ENCODE measurements around the gene SDR42E1. TPM values are rescaled to one million over a fixed set of nuclear protein-coding genes. Genes with fewer than 3 reads are reported as not detected.
"Not testable (repeated sequence)": the region's sequence is repeated elsewhere in the genome, so short reads cannot be mapped to it uniquely, and the experiment has no call there.

Gene SDR42E1
- polyA plus RNA-seq, 2 donors = 2.3 to 3.6 TPM

DNA sequence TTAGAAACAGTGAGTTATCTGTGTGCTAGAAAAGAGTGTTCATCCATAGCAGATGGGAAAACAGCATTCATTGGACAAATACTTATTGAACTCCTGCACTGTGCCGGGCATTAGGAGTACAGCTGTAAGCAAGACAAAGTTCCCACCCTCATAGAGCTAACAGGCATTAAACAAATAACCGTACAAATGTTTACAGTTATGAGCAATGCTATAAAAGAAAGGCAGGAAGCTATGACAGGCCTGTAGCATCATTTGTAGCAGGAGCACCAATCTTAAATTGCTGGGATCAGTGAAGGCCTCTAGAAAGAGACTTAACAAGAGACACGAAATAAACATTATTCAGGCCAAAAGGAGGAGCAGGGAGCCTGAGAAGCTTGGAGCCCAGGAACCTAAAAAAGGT, 15.6 kb downstream of the SDR42E1 start:
- 60 to 70% methylated on average over 3 of the region's 3 CpGs for WGBS, 2 donors
- H3K27ac ChIP-seq (ENCODE audit: low read depth in 2 of 2, low read length in 1 of 2) = no peak overlapping the region
- H3K9me3 ChIP-seq (ENCODE audit: control insufficient read depth in 2 of 2, insufficient read depth in 1 of 2, low read depth in 1 of 2, low read length in 1 of 2) = peaks cover 0 to 4% of the 10 kb centered on the region in 2 donors
- H3K4me1 ChIP-seq (ENCODE audit: control insufficient read depth in 2 of 2, insufficient read depth in 2 of 2, low read length in 1 of 2) = no peaks in the 10 kb centered on the region
- peaks cover 6% of the 10 kb centered on the region in 2 donors for H3K36me3 ChIP-seq (ENCODE audit: control insufficient read depth in 2 of 2, insufficient read depth in 2 of 2, low read length in 1 of 2)
- no peaks in the 10 kb centered on the region for H3K27me3 ChIP-seq (ENCODE audit: control insufficient read depth in 1 of 2, insufficient read depth in 2 of 2, low read length in 2 of 2)
- no peak overlapping the region for H3K4me3 ChIP-seq (ENCODE audit: low read depth in 1 of 2, low read length in 2 of 2)

DNA sequence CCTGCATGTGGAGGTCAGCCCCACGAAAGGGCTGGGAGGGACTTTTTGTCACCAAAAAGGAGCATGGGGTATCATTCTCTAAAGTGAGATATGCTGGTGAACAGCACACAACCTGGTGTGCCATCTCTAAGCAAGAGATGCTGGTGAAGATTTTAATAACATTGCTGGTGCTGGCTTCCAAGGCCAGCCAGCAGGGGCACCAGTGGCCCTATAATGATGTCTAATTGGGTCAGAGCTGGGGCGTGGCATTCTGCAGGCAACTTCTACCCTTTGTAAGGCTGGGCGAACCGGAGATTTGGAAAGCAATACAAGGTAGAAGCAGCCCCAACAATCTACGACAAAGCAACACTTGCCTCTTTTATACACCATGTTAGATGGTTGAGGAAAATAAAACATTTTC, 16.8 kb downstream of the SDR42E1 start:
- 84 to 89% methylated on average over 5 of the region's 5 CpGs for WGBS, 2 donors

GRCh38 chr16:81992859-81993258, 18.4 kb downstream of the SDR42E1 start:
- Histone ChIP-seq H3K36me3 (ENCODE audit: control insufficient read depth in 2 of 2, insufficient read depth in 2 of 2, low read length in 1 of 2) (no peaks in the 10 kb centered on the region), H3K4me3 (ENCODE audit: low read depth in 1 of 2, low read length in 2 of 2) (no peak overlapping the region), H3K4me1 (ENCODE audit: control insufficient read depth in 2 of 2, insufficient read depth in 2 of 2, low read length in 1 of 2) (no peaks in the 10 kb centered on the region), H3K9me3 (ENCODE audit: control insufficient read depth in 2 of 2, insufficient read depth in 1 of 2, low read depth in 1 of 2, low read length in 1 of 2) (no peaks in the 10 kb centered on the region), H3K27me3 (ENCODE audit: control insufficient read depth in 1 of 2, insufficient read depth in 2 of 2, low read length in 2 of 2) (no peaks in the 10 kb centered on the region), H3K27ac (ENCODE audit: low read depth in 2 of 2, low read length in 1 of 2) (no peak overlapping the region)
- 76 to 78% methylated on average over 3 of the region's 3 CpGs for WGBS, 2 donors

More for the DNA sequence above, 16.8 kb downstream of the SDR42E1 start:
- Histone ChIP-seq H3K27me3 (ENCODE audit: control insufficient read depth in 1 of 2, insufficient read depth in 2 of 2, low read length in 2 of 2) (no peaks in the 10 kb centered on the region), H3K4me3 (ENCODE audit: low read depth in 1 of 2, low read length in 2 of 2) (no peak overlapping the region), H3K9me3 (ENCODE audit: control insufficient read depth in 2 of 2, insufficient read depth in 1 of 2, low read depth in 1 of 2, low read length in 1 of 2) (peaks cover 0 to 3% of the 10 kb centered on the region in 2 donors), H3K27ac (ENCODE audit: low read depth in 2 of 2, low read length in 1 of 2) (no peak overlapping the region), H3K36me3 (ENCODE audit: control insufficient read depth in 2 of 2, insufficient read depth in 2 of 2, low read length in 1 of 2) (peaks cover 0 to 4% of the 10 kb centered on the region in 2 donors), H3K4me1 (ENCODE audit: control insufficient read depth in 2 of 2, insufficient read depth in 2 of 2, low read length in 1 of 2) (no peaks in the 10 kb centered on the region)

DNA sequence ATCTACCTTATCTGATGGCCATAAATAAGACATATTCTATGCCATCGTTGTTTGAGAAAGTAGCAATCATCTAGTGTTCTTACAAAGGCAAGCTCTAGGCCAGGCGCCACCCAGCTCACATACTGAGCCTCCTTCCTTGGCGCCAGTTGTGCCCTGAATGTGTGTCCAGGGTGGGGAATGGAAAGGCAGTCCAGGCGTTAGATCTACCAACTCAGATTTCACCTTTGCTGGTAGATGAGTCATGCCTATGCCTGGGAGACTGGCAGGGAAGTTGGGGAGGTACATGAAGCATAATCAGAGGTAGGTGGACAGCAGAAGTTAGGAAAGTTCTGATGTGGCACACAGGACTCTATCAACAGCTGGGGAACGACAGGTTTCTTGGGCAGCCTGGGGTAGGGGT, 23.6 kb downstream of the SDR42E1 start:
- peaks cover 0 to under 1% of the 10 kb centered on the region in 2 donors for H3K27me3 ChIP-seq (ENCODE audit: control insufficient read depth in 1 of 2, insufficient read depth in 2 of 2, low read length in 2 of 2)
- no peak overlapping the region for H3K4me3 ChIP-seq (ENCODE audit: low read depth in 1 of 2, low read length in 2 of 2)
- H3K36me3 ChIP-seq (ENCODE audit: control insufficient read depth in 2 of 2, insufficient read depth in 2 of 2, low read length in 1 of 2) = no peaks in the 10 kb centered on the region
- WGBS, 2 donors = 71 to 84% methylated on average over 5 of the region's 5 CpGs
- no peak overlapping the region for H3K27ac ChIP-seq (ENCODE audit: low read depth in 2 of 2, low read length in 1 of 2)
- H3K4me1 ChIP-seq (ENCODE audit: control insufficient read depth in 2 of 2, insufficient read depth in 2 of 2, low read length in 1 of 2) = no peaks in the 10 kb centered on the region
- H3K9me3 ChIP-seq (ENCODE audit: control insufficient read depth in 2 of 2, insufficient read depth in 1 of 2, low read depth in 1 of 2, low read length in 1 of 2) = no peaks in the 10 kb centered on the region

DNA sequence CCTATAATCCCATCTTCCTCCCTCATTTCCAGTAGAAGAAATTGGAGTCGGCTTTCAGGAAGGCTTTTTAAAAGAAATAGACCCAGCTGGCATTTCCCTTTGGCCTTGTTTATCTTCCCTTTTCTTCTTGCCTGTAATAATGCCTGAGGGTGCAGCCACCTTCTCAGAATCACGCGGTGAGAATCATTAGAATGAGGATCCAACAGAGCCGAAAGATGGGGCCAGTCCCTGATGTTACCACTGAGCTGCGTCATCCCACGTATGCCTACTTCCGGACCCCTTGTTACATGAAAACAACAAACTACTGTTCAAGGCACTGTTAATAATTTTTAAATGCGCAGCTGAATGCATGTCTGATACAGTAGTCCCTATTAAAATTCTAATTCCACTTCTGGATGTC, 24.1 kb downstream of the SDR42E1 start:
- H3K4me1 ChIP-seq (ENCODE audit: control insufficient read depth in 2 of 2, insufficient read depth in 2 of 2, low read length in 1 of 2) = no peaks in the 10 kb centered on the region
- no peaks in the 10 kb centered on the region for H3K36me3 ChIP-seq (ENCODE audit: control insufficient read depth in 2 of 2, insufficient read depth in 2 of 2, low read length in 1 of 2)
- H3K4me3 ChIP-seq (ENCODE audit: low read depth in 1 of 2, low read length in 2 of 2) = no peak overlapping the region
- H3K9me3 ChIP-seq (ENCODE audit: control insufficient read depth in 2 of 2, insufficient read depth in 1 of 2, low read depth in 1 of 2, low read length in 1 of 2) = no peaks in the 10 kb centered on the region
- H3K27me3 ChIP-seq (ENCODE audit: control insufficient read depth in 1 of 2, insufficient read depth in 2 of 2, low read length in 2 of 2) = peaks cover 0 to 2% of the 10 kb centered on the region in 2 donors
- no peak overlapping the region for H3K27ac ChIP-seq (ENCODE audit: low read depth in 2 of 2, low read length in 1 of 2)
- WGBS, 2 donors = 85 to 91% methylated on average over 8 of the region's 8 CpGs

- H3K4me1 ChIP-seq (ENCODE audit: control insufficient read depth in 2 of 2, insufficient read depth in 2 of 2, low read length in 1 of 2); H3K27ac ChIP-seq (ENCODE audit: low read depth in 2 of 2, low read length in 1 of 2); H3K27me3 ChIP-seq (ENCODE audit: control insufficient read depth in 1 of 2, insufficient read depth in 2 of 2, low read length in 2 of 2); H3K36me3 ChIP-seq (ENCODE audit: control insufficient read depth in 2 of 2, insufficient read depth in 2 of 2, low read length in 1 of 2); H3K9me3 ChIP-seq (ENCODE audit: control insufficient read depth in 2 of 2, insufficient read depth in 1 of 2, low read depth in 1 of 2, low read length in 1 of 2); H3K4me3 ChIP-seq (ENCODE audit: low read depth in 1 of 2, low read length in 2 of 2): not testable (repeated sequence)
- 84 to 86% methylated on average over 21 to 26 of the region's 26 CpGs for WGBS, 2 donors
Measured at GRCh38 chr16:81977335-81977942, 33.8 kb downstream of the SDR42E1 start.

GRCh38 chr16:81975637-81976036, 35.6 kb downstream of the SDR42E1 start:
- Histone ChIP-seq H3K27ac (ENCODE audit: low read depth in 2 of 2, low read length in 1 of 2) (no peak overlapping the region), H3K36me3 (ENCODE audit: control insufficient read depth in 2 of 2, insufficient read depth in 2 of 2, low read length in 1 of 2) (no peaks in the 10 kb centered on the region), H3K4me1 (ENCODE audit: control insufficient read depth in 2 of 2, insufficient read depth in 2 of 2, low read length in 1 of 2) (no peaks in the 10 kb centered on the region), H3K9me3 (ENCODE audit: control insufficient read depth in 2 of 2, insufficient read depth in 1 of 2, low read depth in 1 of 2, low read length in 1 of 2) (peaks cover 0 to 6% of the 10 kb centered on the region in 2 donors), H3K4me3 (ENCODE audit: low read depth in 1 of 2, low read length in 2 of 2) (no peak overlapping the region), H3K27me3 (ENCODE audit: control insufficient read depth in 1 of 2, insufficient read depth in 2 of 2, low read length in 2 of 2) (no peaks in the 10 kb centered on the region)
- WGBS, 2 donors = 42 to 59% methylated on average over 1 of the region's 1 CpG

DNA sequence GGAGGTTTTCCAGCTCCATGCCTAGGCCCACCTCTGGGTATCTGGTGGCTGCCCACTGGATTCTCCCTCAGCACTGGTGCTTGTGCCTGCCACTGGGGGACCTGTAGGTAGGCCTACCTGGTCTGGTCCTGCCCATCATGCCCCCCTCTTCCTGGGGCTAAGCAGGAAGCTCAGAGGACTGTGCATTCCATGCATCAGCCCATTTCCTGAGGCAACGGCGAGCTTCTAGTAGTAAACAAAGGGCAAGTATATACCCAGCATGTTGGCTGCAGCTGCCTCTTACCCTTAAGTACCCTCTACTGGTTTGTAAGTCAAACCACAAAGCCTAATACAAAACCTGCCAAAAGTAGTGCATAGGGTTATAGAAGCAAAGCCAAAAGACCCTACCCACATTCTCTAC, 37.5 kb downstream of the SDR42E1 start:
- Histone ChIP-seq H3K4me3 (ENCODE audit: low read depth in 1 of 2, low read length in 2 of 2) (no peak overlapping the region), H3K9me3 (ENCODE audit: control insufficient read depth in 2 of 2, insufficient read depth in 1 of 2, low read depth in 1 of 2, low read length in 1 of 2) (peaks cover 0 to 6% of the 10 kb centered on the region in 2 donors), H3K27ac (ENCODE audit: low read depth in 2 of 2, low read length in 1 of 2) (no peak overlapping the region), H3K27me3 (ENCODE audit: control insufficient read depth in 1 of 2, insufficient read depth in 2 of 2, low read length in 2 of 2) (no peaks in the 10 kb centered on the region), H3K4me1 (ENCODE audit: control insufficient read depth in 2 of 2, insufficient read depth in 2 of 2, low read length in 1 of 2) (no peaks in the 10 kb centered on the region), H3K36me3 (ENCODE audit: control insufficient read depth in 2 of 2, insufficient read depth in 2 of 2, low read length in 1 of 2) (no peaks in the 10 kb centered on the region)
- WGBS, 2 donors = 73 to 74% methylated on average over 2 of the region's 2 CpGs

DNA sequence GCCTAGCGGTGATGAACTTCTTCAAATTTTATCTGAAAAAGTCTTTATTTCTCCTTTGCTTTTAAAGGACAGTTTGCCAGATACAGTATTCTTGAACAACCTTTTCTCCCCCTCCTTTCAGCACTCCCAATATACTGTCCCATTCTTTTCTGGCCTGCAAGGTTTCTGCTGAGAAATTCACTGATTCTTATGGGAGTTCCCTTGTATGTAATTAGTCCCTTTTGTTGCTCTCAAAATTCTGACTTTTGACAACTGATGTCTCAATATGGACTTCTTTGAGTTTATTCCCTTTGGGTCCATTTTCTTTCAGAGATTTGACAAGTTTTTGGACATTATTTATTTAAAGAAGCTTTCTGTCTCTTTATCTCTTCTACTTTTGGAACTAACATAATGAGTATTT, 39.4 kb downstream of the SDR42E1 start:
- 91 to 97% methylated on average over 1 of the region's 1 CpG for WGBS, 2 donors
- Histone ChIP-seq H3K9me3 (ENCODE audit: control insufficient read depth in 2 of 2, insufficient read depth in 1 of 2, low read depth in 1 of 2, low read length in 1 of 2) (peaks cover 0 to 6% of the 10 kb centered on the region in 2 donors), H3K27me3 (ENCODE audit: control insufficient read depth in 1 of 2, insufficient read depth in 2 of 2, low read length in 2 of 2) (no peaks in the 10 kb centered on the region), H3K36me3 (ENCODE audit: control insufficient read depth in 2 of 2, insufficient read depth in 2 of 2, low read length in 1 of 2) (no peaks in the 10 kb centered on the region), H3K27ac (ENCODE audit: low read depth in 2 of 2, low read length in 1 of 2) (no peak overlapping the region), H3K4me3 (ENCODE audit: low read depth in 1 of 2, low read length in 2 of 2) (no peak overlapping the region), H3K4me1 (ENCODE audit: control insufficient read depth in 2 of 2, insufficient read depth in 2 of 2, low read length in 1 of 2) (no peaks in the 10 kb centered on the region)

DNA sequence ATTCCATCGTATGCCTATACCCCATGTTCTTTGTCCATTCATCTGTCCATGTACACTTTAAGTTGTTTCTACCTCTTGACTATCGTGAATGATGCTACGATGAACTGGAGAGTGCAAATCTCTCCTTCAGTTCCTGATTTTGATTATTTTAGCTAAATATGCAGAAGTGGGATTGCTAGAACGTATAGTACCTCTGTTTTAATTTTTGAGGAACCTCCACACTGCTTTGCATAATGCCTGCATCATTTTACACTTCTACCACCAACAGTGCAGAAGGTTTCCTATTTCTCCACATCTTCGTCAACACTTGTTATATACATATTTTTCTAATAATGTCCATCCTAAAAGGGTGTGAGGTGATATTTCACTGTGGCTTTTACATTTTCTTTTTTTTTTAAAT, 43.9 kb downstream of the SDR42E1 start:
- H3K27ac ChIP-seq (ENCODE audit: low read depth in 2 of 2, low read length in 1 of 2) = no peak overlapping the region
- no peaks in the 10 kb centered on the region for H3K27me3 ChIP-seq (ENCODE audit: control insufficient read depth in 1 of 2, insufficient read depth in 2 of 2, low read length in 2 of 2)
- no peaks in the 10 kb centered on the region for H3K36me3 ChIP-seq (ENCODE audit: control insufficient read depth in 2 of 2, insufficient read depth in 2 of 2, low read length in 1 of 2)
- no peaks in the 10 kb centered on the region for H3K9me3 ChIP-seq (ENCODE audit: control insufficient read depth in 2 of 2, insufficient read depth in 1 of 2, low read depth in 1 of 2, low read length in 1 of 2)
- WGBS, 2 donors = 82 to 86% methylated on average over 5 of the region's 5 CpGs
- H3K4me1 ChIP-seq (ENCODE audit: control insufficient read depth in 2 of 2, insufficient read depth in 2 of 2, low read length in 1 of 2) = no peaks in the 10 kb centered on the region
- no peak overlapping the region for H3K4me3 ChIP-seq (ENCODE audit: low read depth in 1 of 2, low read length in 2 of 2)

All from esophagus (tissue), 2 donors.